ENCODE measurements around the gene CDK1.
"Not testable (repeated sequence)": the region's sequence is repeated elsewhere in the genome, so short reads cannot be mapped to it uniquely, and the experiment has no call there.

Gene CDK1

GRCh38 chr10:60816628-60817397 lies 38.5 kb downstream of the CDK1 start:
- DNase-seq (ENCODE audit: low spot score), result peak; percentile 97

- no peak for DNase-seq (ENCODE audit: low spot score)
Observed at GRCh38 chr10:60817398-60817805, 39.1 kb downstream of the CDK1 start.

GRCh38 chr10:60818134-60818770 lies 40.0 kb downstream of the CDK1 start:
- no peak for DNase-seq (ENCODE audit: low spot score)

GRCh38 chr10:60819271-60819670 lies 41.0 kb downstream of the CDK1 start:
- DNase-seq (ENCODE audit: low spot score), result no peak

GRCh38 chr10:60820093-60820754 lies 41.9 kb downstream of the CDK1 start:
- DNase-seq (ENCODE audit: low spot score), result no peak

GRCh38 chr10:60821656-60822055 lies 43.4 kb downstream of the CDK1 start:
- no peak for DNase-seq (ENCODE audit: low spot score)

- no peak for DNase-seq (ENCODE audit: low spot score)
Observed at GRCh38 chr10:60822809-60823208, 44.5 kb downstream of the CDK1 start.

GRCh38 chr10:60823324-60823723 lies 45.0 kb downstream of the CDK1 start:
- no peak for DNase-seq (ENCODE audit: low spot score)

GRCh38 chr10:60825520-60825919 lies 47.2 kb downstream of the CDK1 start:
- no peak for DNase-seq (ENCODE audit: low spot score)

- peak; percentile 28 for DNase-seq (ENCODE audit: low spot score)
Observed at GRCh38 chr10:60827791-60828488, 49.7 kb downstream of the CDK1 start.

- no peak for DNase-seq (ENCODE audit: low spot score)
Observed at GRCh38 chr10:60828489-60828852, 50.2 kb downstream of the CDK1 start.

GRCh38 chr10:60832136-60832535 lies 53.9 kb downstream of the CDK1 start:
- DNase-seq (ENCODE audit: low spot score), result not testable (repeated sequence)

GRCh38 chr10:60834401-60834800 lies 56.1 kb downstream of the CDK1 start:
- no peak for DNase-seq (ENCODE audit: low spot score)

GRCh38 chr10:60835049-60835448 lies 56.8 kb downstream of the CDK1 start:
- no peak for DNase-seq (ENCODE audit: low spot score)

- not testable (repeated sequence) for DNase-seq (ENCODE audit: low spot score)
Observed at GRCh38 chr10:60841227-60841626, 62.9 kb downstream of the CDK1 start.

- DNase-seq (ENCODE audit: low spot score), result no peak
Observed at GRCh38 chr10:60842694-60843093, 64.4 kb downstream of the CDK1 start.

All from pons (tissue), 1 donor.